ENCODE measurements around the gene CELSR1. TPM values are rescaled to one million over a fixed set of nuclear protein-coding genes. Genes with fewer than 3 reads are reported as not detected.

The CELSR1 gene
- total and polyA plus RNA-seq, 2 donors (not counting 1 experiment from before 2014, with no cell fraction given): 30.2 to 34.8 TPM

DNA sequence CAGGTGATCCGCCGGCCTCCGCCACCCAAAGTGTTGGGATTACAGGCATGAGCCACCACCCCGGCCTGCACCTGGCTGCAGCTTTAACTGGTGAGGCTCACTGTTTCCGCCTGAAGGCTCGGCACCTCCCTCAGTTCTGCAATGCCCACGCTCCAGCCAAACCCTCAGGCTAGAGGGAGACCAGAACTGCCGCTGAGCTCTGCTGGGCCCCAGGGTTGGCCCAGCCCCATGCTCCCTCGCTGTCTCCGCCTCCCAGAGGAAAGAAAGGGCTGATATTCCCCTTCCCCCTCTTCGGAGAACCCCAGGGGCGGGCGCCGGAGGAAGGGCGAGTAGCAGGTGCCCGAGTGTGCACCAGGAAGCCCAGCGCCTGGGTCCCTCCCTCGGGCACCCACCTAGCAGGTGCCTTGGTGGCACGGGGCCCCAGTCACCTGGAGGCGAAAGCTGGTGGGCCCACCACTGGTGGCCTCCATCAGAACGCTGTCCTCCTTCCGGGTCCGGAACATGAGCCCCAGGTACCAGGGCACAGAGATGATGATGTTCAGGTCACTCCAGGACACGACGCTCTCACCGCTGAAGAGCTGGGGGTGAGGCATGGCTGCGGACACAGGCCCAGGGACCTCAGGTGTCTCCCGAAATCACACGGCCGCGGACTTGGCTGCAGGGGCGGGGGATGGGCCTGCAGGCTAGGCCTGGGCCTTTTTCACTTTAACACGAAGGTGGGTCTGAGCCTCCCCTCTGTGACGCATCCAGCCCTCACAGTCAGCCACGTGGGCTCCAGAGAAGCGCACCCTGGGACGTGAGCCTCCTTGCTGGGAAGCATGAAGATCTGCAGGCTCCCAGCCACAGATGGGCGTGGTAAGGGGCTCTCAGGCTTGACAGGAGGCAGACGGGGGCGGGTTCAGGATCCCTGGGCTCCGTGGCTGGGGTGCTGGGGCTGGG, 128.6 kb downstream of the CELSR1 start:
- intact Hi-C loops (cut with micrococcal nuclease): no loop called here
- Histone ChIP-seq H3K9me3 (ENCODE audit: control extremely low read depth in 1 of 3, control insufficient read depth in 2 of 3, insufficient read depth in 1 of 3, low read length in 2 of 3) (no peaks in the 10 kb centered on the region), H3K36me3 (replicated peaks in 1 of 2; ENCODE audit: control extremely low read depth in 1 of 2, control insufficient read depth in 1 of 2, extremely low read depth in 1 of 2, insufficient read depth in 2 of 2, low read length in 1 of 2) (peaks cover 0 to 34% of the 10 kb centered on the region in 2 experiments), H2AFZ (ENCODE audit: insufficient read depth, low read depth, low read length, poor library complexity, severe bottlenecking) (no peak overlapping the region), H3K27ac (ENCODE audit: low read length in 2 of 2) (no peak overlapping the region), H3K79me2 (ENCODE audit: control insufficient read depth, insufficient read depth, low read length) (no peaks in the 10 kb centered on the region), H3K4me1 (ENCODE audit: control insufficient read depth in 2 of 2, insufficient read depth in 2 of 2, low read length in 2 of 2) (peaks cover 0 to 1% of the 10 kb centered on the region in 2 donors), H3K4me2 (replicated peaks; ENCODE audit: low read depth, low read length, poor library complexity, severe bottlenecking) (no peak overlapping the region), H3K9ac (ENCODE audit: low read length) (no peak overlapping the region), H3K27me3 (replicated peaks in 1 of 4; ENCODE audit: control extremely low read depth in 1 of 4, control insufficient read depth in 3 of 4, insufficient read depth in 4 of 4, low read length in 3 of 4) (no peaks in the 10 kb centered on the region), H4K20me1 (ENCODE audit: control insufficient read depth, insufficient read depth, low read length, poor library complexity, severe bottlenecking) (peaks cover 8% of the 10 kb centered on the region), H3K4me3 (ENCODE audit: control extremely low read depth in 1 of 5, extremely low read depth in 1 of 5, insufficient read depth in 1 of 5, low read depth in 2 of 5, low read length in 4 of 5) (no peak overlapping the region)
- H3K27me3 Mint-ChIP-seq: no peaks in the 10 kb centered on the region
- TF ChIP-seq, protein P1, sequence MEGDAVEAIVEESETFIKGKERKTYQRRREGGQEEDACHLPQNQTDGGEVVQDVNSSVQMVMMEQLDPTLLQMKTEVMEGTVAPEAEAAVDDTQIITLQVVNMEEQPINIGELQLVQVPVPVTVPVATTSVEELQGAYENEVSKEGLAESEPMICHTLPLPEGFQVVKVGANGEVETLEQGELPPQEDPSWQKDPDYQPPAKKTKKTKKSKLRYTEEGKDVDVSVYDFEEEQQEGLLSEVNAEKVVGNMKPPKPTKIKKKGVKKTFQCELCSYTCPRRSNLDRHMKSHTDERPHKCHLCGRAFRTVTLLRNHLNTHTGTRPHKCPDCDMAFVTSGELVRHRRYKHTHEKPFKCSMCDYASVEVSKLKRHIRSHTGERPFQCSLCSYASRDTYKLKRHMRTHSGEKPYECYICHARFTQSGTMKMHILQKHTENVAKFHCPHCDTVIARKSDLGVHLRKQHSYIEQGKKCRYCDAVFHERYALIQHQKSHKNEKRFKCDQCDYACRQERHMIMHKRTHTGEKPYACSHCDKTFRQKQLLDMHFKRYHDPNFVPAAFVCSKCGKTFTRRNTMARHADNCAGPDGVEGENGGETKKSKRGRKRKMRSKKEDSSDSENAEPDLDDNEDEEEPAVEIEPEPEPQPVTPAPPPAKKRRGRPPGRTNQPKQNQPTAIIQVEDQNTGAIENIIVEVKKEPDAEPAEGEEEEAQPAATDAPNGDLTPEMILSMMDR (IDR thresholded peaks at IDR 0.05): no peak
- TF ChIP-seq EZH2 (IDR thresholded peaks at IDR 0.05; ENCODE audit: borderline replicate concordance, insufficient read depth, low read depth, low read length, poor library complexity, severe bottlenecking): no peak
- ATAC-seq (ENCODE audit: low read depth) (no peak), DNase-seq (no peak)
- no peak overlapping the region for H3K27ac Mint-ChIP-seq
- WGBS (ENCODE audit: insufficient coverage): 93% methylated on average over 41 of the region's 41 CpGs
- no peaks in the 10 kb centered on the region for H3K9me3 Mint-ChIP-seq (ENCODE audit: insufficient read depth)
- no peaks in the 10 kb centered on the region for H3K4me1 Mint-ChIP-seq
- POLR2A ChIA-PET: no interaction called here
- CTCF ChIA-PET: no interaction called here
- no peak overlapping the region for H3K4me3 Mint-ChIP-seq

DNA sequence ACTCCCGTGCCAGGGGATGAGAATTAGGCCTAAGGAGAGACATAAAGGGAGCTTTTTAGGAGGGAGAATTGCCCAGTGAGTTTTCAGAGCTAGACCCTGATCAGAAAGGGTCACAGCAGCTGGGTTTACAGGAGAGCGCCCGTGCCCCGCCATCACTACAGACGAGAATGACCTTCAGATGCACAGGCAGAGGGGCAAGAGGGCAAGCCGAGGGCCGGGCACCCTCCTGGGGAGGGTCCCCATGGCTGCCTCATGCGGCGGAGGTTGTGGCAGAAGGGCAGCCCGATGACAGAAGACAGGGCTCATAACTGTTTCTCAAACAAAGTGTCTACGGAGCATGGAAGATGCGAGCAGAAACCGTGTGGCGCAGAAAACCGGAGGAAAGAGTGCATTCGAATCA, 129.7 kb downstream of the CELSR1 start:
- Histone ChIP-seq H3K4me3 (ENCODE audit: control extremely low read depth in 1 of 5, extremely low read depth in 1 of 5, insufficient read depth in 1 of 5, low read depth in 2 of 5, low read length in 4 of 5) (no peak overlapping the region), H3K9me3 (ENCODE audit: control extremely low read depth in 1 of 3, control insufficient read depth in 2 of 3, insufficient read depth in 1 of 3, low read length in 2 of 3) (no peaks in the 10 kb centered on the region), H3K36me3 (replicated peaks in 1 of 2; ENCODE audit: control extremely low read depth in 1 of 2, control insufficient read depth in 1 of 2, extremely low read depth in 1 of 2, insufficient read depth in 2 of 2, low read length in 1 of 2) (peaks cover 0 to 34% of the 10 kb centered on the region in 2 experiments), H3K4me2 (replicated peaks; ENCODE audit: low read depth, low read length, poor library complexity, severe bottlenecking) (no peak overlapping the region), H2AFZ (ENCODE audit: insufficient read depth, low read depth, low read length, poor library complexity, severe bottlenecking) (no peak overlapping the region), H3K27ac (ENCODE audit: low read length in 2 of 2) (no peak overlapping the region), H3K4me1 (ENCODE audit: control insufficient read depth in 2 of 2, insufficient read depth in 2 of 2, low read length in 2 of 2) (no peaks in the 10 kb centered on the region), H3K9ac (ENCODE audit: low read length) (no peak overlapping the region), H3K79me2 (ENCODE audit: control insufficient read depth, insufficient read depth, low read length) (no peaks in the 10 kb centered on the region), H4K20me1 (ENCODE audit: control insufficient read depth, insufficient read depth, low read length, poor library complexity, severe bottlenecking) (peaks cover 7% of the 10 kb centered on the region), H3K27me3 (replicated peaks in 1 of 4; ENCODE audit: control extremely low read depth in 1 of 4, control insufficient read depth in 3 of 4, insufficient read depth in 4 of 4, low read length in 3 of 4) (no peaks in the 10 kb centered on the region)
- WGBS (ENCODE audit: insufficient coverage): 93% methylated on average over 16 of the region's 16 CpGs
- intact Hi-C loops (cut with micrococcal nuclease): no loop called here
- no peak overlapping the region for H3K27ac Mint-ChIP-seq
- DNase-seq (no peak), ATAC-seq (ENCODE audit: low read depth) (no peak)
- H3K9me3 Mint-ChIP-seq (ENCODE audit: insufficient read depth): no peaks in the 10 kb centered on the region
- ChIA-PET CTCF (no interaction called here), POLR2A (no interaction called here)
- H3K4me1 Mint-ChIP-seq: no peaks in the 10 kb centered on the region
- no peaks in the 10 kb centered on the region for H3K27me3 Mint-ChIP-seq
- H3K4me3 Mint-ChIP-seq: no peak overlapping the region
- TF ChIP-seq, protein P1 (IDR thresholded peaks at IDR 0.05): no peak
- no peak for TF ChIP-seq EZH2 (IDR thresholded peaks at IDR 0.05; ENCODE audit: borderline replicate concordance, insufficient read depth, low read depth, low read length, poor library complexity, severe bottlenecking)
